Vagina (tissue), 2 donors: ENCODE data around the gene ASXL3.

Experiments
- CTCF ChIP-seq, 3 experiments: fragments of 450-650 bp in 2 of 3; fragments of 200-600 bp in 1 of 3; sonication (generic) in 1 of 3; IDR thresholded peaks; one replicate each; pipeline ENCODE4 v1.5.1; 2017 to 2019; ENCODE audit warnings: antibody characterized with exemption in 3 of 3, mild to moderate bottlenecking in 2 of 3, moderate library complexity in 2 of 3
- POLR2AphosphoS5 ChIP-seq, 2 donors: sonication (generic); formaldehyde crosslinking; IDR thresholded peaks; one replicate each; pipeline ENCODE4 v1.9.0; 2017; ENCODE audit warnings: antibody characterized with exemption in 2 of 2, mild to moderate bottlenecking in 2 of 2, low read depth in 1 of 2; ENCODE audit not compliant: insufficient read depth in 1 of 2

- TF ChIP-seq CTCF (IDR thresholded peaks at IDR 0.05) (no peak), POLR2AphosphoS5 (IDR thresholded peaks at IDR 0.05; ENCODE audit: insufficient read depth in 1 of 2, low read depth in 1 of 2) (no peak)
These were observed 15.2 kb downstream of the ASXL3 start for GRCh38 chr18:33593261-33593660.
